Measurements from ENCODE around the gene EML4. TPM values are rescaled to one million over a fixed set of nuclear protein-coding genes. Genes with fewer than 3 reads are reported as not detected.

Gene EML4
- polyA plus RNA-seq, 1 of the 3 experiments (the other 2 are of a cell fraction): 35.0 TPM

GRCh38 chr2:42266236-42266635 is 97.1 kb downstream of the EML4 start:
- H3K9me3 ChIP-seq: no peaks in the 10 kb centered on the region
- peaks cover 14 to 49% of the 10 kb centered on the region in 2 experiments for H3K36me3 ChIP-seq (replicated peaks in 1 of 2; ENCODE audit: control insufficient read depth in 1 of 2, insufficient read depth in 2 of 2, low read length in 1 of 2)
- no peak overlapping the region for H3K27ac ChIP-seq (ENCODE audit: low read depth in 2 of 2, low read length in 1 of 2)
- no peak overlapping the region for H3K4me2 ChIP-seq
- WGBS (ENCODE audit: low lambda C conversion rate): 94% methylated on average over 4 of the region's 4 CpGs
- peaks cover 4 to 8% of the 10 kb centered on the region in 2 experiments; a peak in 3 of 4 replicates for H3K4me1 ChIP-seq (ENCODE audit: control insufficient read depth in 1 of 2, insufficient read depth in 2 of 2, low read depth in 1 of 2, low read length in 1 of 2)
- POLR2A ChIA-PET: no interaction called here
- no peak for DNase-seq
- H3K79me2 ChIP-seq (ENCODE audit: insufficient read depth): no peaks in the 10 kb centered on the region
- H3K9me2 ChIP-seq: no peaks in the 10 kb centered on the region
- CTCF ChIA-PET: interaction anchor here (0.7 to 1.7 kb wide), 3 partner anchors 9 to 1711 kb away, joined by 3 to 5 read pairs (median 4); no protein-coding TSS in a partner anchor
- H3K9ac ChIP-seq: no peak overlapping the region
- no peaks in the 10 kb centered on the region for H3F3A ChIP-seq (replicated peaks; ENCODE audit: insufficient read depth)
- no peaks in the 10 kb centered on the region for H3K27me3 ChIP-seq (ENCODE audit: insufficient read depth)
- H2AFZ ChIP-seq (ENCODE audit: low read depth): no peak overlapping the region
- no peak overlapping the region for H3K4me3 ChIP-seq (ENCODE audit: low read depth in 2 of 2, low read length in 1 of 2)
- no peaks in the 10 kb centered on the region for H4K20me1 ChIP-seq (ENCODE audit: insufficient read depth)
- TF ChIP-seq MEF2A (IDR thresholded peaks at IDR 0.05; ENCODE audit: borderline replicate concordance, low read depth) (no peak), MAX (IDR thresholded peaks at IDR 0.05; ENCODE audit: low read depth) (no peak), MXI1 (IDR thresholded peaks at IDR 0.05; ENCODE audit: low read depth, low read length) (no peak), ELF1 (IDR thresholded peaks at IDR 0.05) (no peak), CHD2 (IDR thresholded peaks at IDR 0.05; ENCODE audit: low read length, partially characterized antibody) (no peak), TCF12 (IDR thresholded peaks at IDR 0.05) (no peak), FOSL2 (IDR thresholded peaks at IDR 0.05; ENCODE audit: borderline replicate concordance, low read depth) (no peak), POLR2AphosphoS5 (IDR thresholded peaks at IDR 0.05; ENCODE audit: low read depth, low read length) (no peak), YY1 (IDR thresholded peaks at IDR 0.05; ENCODE audit: low read depth) (no peak), FOXJ3 (CRISPR knock-in tag; IDR thresholded peaks at IDR 0.05) (no peak), SIN3A (IDR thresholded peaks at IDR 0.05; ENCODE audit: borderline replicate concordance, low read depth, low read length) (no peak), EZH2phosphoT487 (IDR thresholded peaks at IDR 0.05; ENCODE audit: borderline replicate concordance, low read depth) (no peak), GATA2 (CRISPR knock-in tag; IDR thresholded peaks at IDR 0.05) (no peak), IRF3 (IDR thresholded peaks at IDR 0.05; ENCODE audit: low read depth, low read length) (no peak), FOXM1 (IDR thresholded peaks at IDR 0.05; ENCODE audit: low read depth) (no peak), REST (IDR thresholded peaks at IDR 0.05; ENCODE audit: low read depth, low read length) (no peak)

Data from SK-N-SH (cell line).